HepG2 (cell line): ENCODE results near the gene AP3B1. TPM values are rescaled to one million over a fixed set of nuclear protein-coding genes. Genes with fewer than 3 reads are reported as not detected.

Experiments
- CBX2 ChIP-seq, 2 experiments: fragments of 200-600 bp in 1 of 2; sonication (generic); formaldehyde crosslinking in 1 of 2; IDR thresholded peaks; 2 replicates each; pipeline versions ENCODE4 v1.7.0 to v1.8.1; 2018 to 2022; ENCODE audit warnings: low read depth in 2 of 2, low read length in 1 of 2, mild to moderate bottlenecking in 1 of 2, missing genetic modification reagents in 1 of 2
- NONO ChIP-seq, 2 experiments: fragments of 450-650 bp in 1 of 2; sonication (generic) in 1 of 2; formaldehyde crosslinking in 1 of 2; IDR thresholded peaks in 1 of 2; conservative IDR thresholded peaks in 1 of 2; 2 replicates each; pipeline versions ENCODE4 v1.6.1 to v1.8.0; 2017 to 2022; ENCODE audit warnings: mild to moderate bottlenecking in 1 of 2, missing genetic modification reagents in 1 of 2, moderate library complexity in 1 of 2
- RXRB ChIP-seq: IDR thresholded peaks from 2 replicates; pipeline ENCODE4 v1.6.1; 2016; ENCODE audit warnings: borderline replicate concordance, missing genetic modification reagents, missing compliant biosample characterization
- SKI ChIP-seq: fragments of 450-650 bp; IDR thresholded peaks from one replicate; pipeline ENCODE4 v1.6.1; 2018; ENCODE audit warnings: mild to moderate bottlenecking; ENCODE audit not compliant: partially characterized antibody
- SOX5 ChIP-seq: IDR thresholded peaks from 2 replicates; pipeline ENCODE4 v1.6.1; 2016; ENCODE audit warnings: borderline replicate concordance
- ZNF12 ChIP-seq: sonication (generic); formaldehyde crosslinking; IDR thresholded peaks from 2 replicates; pipeline ENCODE4 v1.5.0; 2020; ENCODE audit warnings: missing genetic modification reagents
- polyA plus RNA-seq, 8 experiments: library from polyadenylated mRNA; depleted of rRNA in 3 of 8; stranded (reverse) in 7 of 8; unstranded in 1 of 8; fragments of >200 nt; fragmentation: Illumina TruSeq in 4 of 8; extraction: Trizol in 4 of 8; gene quantifications; 2 replicates each; pipeline versions ENCODE4 v1.2.1 to v1.2.3, GENCODE V29; 2011 to 2016; ENCODE audit warnings: low read depth in 4 of 8, missing spikeins in 1 of 8, mixed read lengths in 1 of 8; ENCODE audit not compliant: insufficient read depth in 1 of 8
- total RNA-seq, 5 experiments: library from RNA; depleted of rRNA; stranded (reverse); fragments of >200 nt; fragmentation: Illumina TruSeq; extraction: Trizol; gene quantifications; 2 replicates each; pipeline ENCODE4 v1.2.3, GENCODE V29; 2016; ENCODE audit warnings: low read depth in 1 of 5
- TF ChIP-seq, protein P1 (sequence below): sonication (generic); formaldehyde crosslinking; IDR thresholded peaks from 2 replicates; pipeline ENCODE4 v1.5.0; 2020; ENCODE audit warnings: mild to moderate bottlenecking, missing genetic modification reagents, borderline replicate concordance
- TF ChIP-seq, protein P2 (sequence below): IDR thresholded peaks from 2 replicates; pipeline ENCODE4 v1.6.1; 2016; ENCODE audit warnings: low read depth, control low read depth
- TF ChIP-seq, protein P3 (sequence below): sonication (generic); formaldehyde crosslinking; IDR thresholded peaks from 2 replicates; pipeline ENCODE4 v1.4.0; 2020; ENCODE audit warnings: missing genetic modification reagents

The AP3B1 gene
- total and polyA plus RNA-seq, 2 of the 13 experiments (the other 11 are each of a cell fraction or from before 2014, with no cell fraction given), result 37.7 to 51.2 TPM

DNA sequence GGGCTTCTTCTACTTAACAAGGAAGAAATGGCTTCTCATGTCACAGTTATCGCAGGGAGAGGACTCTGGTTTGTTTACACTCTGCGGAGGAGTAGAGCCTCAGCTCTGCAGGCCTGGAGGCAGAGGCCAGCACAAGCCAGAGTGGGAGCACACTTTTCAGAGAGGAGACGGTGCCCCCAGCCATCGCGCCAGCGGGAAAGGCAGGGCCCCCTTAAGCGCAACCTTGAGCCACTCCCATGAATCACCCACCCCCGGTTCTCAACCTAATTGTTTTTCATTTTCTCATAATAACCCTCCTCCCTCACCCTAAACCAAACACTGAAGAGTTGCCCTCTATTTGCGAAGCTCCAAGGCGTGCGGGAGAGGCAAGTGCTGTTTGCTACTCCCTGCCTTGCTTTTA is 309.9 kb downstream of the AP3B1 start (continued):
- TF ChIP-seq, protein P1, sequence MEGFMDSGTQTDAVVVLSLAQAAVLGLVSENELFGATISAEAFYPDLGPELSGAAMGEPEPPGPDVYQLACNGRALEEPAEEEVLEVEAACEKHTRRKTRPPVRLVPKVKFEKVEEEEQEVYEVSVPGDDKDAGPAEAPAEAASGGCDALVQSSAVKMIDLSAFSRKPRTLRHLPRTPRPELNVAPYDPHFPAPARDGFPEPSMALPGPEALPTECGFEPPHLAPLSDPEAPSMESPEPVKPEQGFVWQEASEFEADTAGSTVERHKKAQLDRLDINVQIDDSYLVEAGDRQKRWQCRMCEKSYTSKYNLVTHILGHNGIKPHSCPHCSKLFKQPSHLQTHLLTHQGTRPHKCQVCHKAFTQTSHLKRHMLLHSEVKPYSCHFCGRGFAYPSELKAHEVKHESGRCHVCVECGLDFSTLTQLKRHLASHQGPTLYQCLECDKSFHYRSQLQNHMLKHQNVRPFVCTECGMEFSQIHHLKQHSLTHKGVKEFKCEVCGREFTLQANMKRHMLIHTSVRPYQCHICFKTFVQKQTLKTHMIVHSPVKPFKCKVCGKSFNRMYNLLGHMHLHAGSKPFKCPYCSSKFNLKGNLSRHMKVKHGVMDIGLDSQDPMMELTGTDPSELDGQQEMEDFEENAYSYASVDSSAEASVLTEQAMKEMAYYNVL (CRISPR knock-in tag), result no peak
- TF ChIP-seq RXRB (CRISPR knock-in tag) (no peak), CBX2 (IDR thresholded peaks at IDR 0.05; ENCODE audit: low read depth, low read length) (no peak), CBX2 (CRISPR knock-in tag; IDR thresholded peaks at IDR 0.05; ENCODE audit: low read depth) (no peak), SKI (no peak), ZNF12 (CRISPR knock-in tag) (no peak), NONO (IDR thresholded peaks at IDR 0.05) (no peak), NONO (CRISPR knock-in tag; conservative IDR thresholded peaks at IDR 0.05) (no peak), SOX5 (CRISPR knock-in tag) (no peak)
- TF ChIP-seq, protein P2, sequence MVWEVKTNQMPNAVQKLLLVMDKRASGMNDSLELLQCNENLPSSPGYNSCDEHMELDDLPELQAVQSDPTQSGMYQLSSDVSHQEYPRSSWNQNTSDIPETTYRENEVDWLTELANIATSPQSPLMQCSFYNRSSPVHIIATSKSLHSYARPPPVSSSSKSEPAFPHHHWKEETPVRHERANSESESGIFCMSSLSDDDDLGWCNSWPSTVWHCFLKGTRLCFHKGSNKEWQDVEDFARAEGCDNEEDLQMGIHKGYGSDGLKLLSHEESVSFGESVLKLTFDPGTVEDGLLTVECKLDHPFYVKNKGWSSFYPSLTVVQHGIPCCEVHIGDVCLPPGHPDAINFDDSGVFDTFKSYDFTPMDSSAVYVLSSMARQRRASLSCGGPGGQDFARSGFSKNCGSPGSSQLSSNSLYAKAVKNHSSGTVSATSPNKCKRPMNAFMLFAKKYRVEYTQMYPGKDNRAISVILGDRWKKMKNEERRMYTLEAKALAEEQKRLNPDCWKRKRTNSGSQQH (CRISPR knock-in tag), result no peak
- TF ChIP-seq, protein P3, sequence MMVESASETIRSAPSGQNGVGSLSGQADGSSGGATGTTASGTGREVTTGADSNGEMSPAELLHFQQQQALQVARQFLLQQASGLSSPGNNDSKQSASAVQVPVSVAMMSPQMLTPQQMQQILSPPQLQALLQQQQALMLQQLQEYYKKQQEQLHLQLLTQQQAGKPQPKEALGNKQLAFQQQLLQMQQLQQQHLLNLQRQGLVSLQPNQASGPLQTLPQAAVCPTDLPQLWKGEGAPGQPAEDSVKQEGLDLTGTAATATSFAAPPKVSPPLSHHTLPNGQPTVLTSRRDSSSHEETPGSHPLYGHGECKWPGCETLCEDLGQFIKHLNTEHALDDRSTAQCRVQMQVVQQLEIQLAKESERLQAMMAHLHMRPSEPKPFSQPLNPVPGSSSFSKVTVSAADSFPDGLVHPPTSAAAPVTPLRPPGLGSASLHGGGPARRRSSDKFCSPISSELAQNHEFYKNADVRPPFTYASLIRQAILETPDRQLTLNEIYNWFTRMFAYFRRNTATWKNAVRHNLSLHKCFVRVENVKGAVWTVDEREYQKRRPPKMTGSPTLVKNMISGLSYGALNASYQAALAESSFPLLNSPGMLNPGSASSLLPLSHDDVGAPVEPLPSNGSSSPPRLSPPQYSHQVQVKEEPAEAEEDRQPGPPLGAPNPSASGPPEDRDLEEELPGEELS, result no peak
